Endothelial cell of umbilical vein (primary cell): ENCODE measurements around the gene MDFIC. TPM values are rescaled to one million over a fixed set of nuclear protein-coding genes. Genes with fewer than 3 reads are reported as not detected.

Experiments used
- BruUV-seq: library from RNA; stranded (reverse); fragments of 400-500 nt; replicated peaks from 2 replicates; lab custom pipeline; 2021; lab: Mats Ljungman, UMichigan
- CTCF ChIA-PET: fragments of 300-600, 350-600 bp; sonication (Branson Sonifier 250); formaldehyde crosslinking; loops from one replicate; lab custom pipeline; 2021; ENCODE audit warnings: antibody characterized with exemption, inconsistent platforms; lab: Charles Lee
- POLR2A ChIA-PET: fragments of 300-600, 350-600 bp; sonication (Branson Sonifier 250); formaldehyde crosslinking; loops from one replicate; lab custom pipeline; 2021; ENCODE audit warnings: antibody characterized with exemption, inconsistent platforms; lab: Charles Lee
- DNase-seq: peaks from one replicate; pipeline ENCODE4 v3.0.0-alpha.2; 2011; ENCODE audit warnings: low read depth, low spot score
- FAIRE-seq: peaks from 2 replicates; lab custom pipeline; 2011; peaks lifted over from hg19 to GRCh38; lab: Jason Lieb, UNC
- H2AFZ ChIP-seq: 2 replicates; pipeline ENCODE4 v1.6.0; 2012; ENCODE audit warnings: low read depth, low read length, control low read depth, inconsistent platforms
- H3K27ac ChIP-seq: 2 replicates; pipeline ENCODE4 v1.5.1; 2011; ENCODE audit warnings: low read depth, mild to moderate bottlenecking, control low read depth, low read length, moderate library complexity; ENCODE audit not compliant: insufficient read depth
- H3K27me3 ChIP-seq, 2 experiments: 2 replicates each; pipeline versions ENCODE4 v1.6.0 to v1.6.1; 2011; ENCODE audit warnings: low read length in 2 of 2, mixed read lengths in 1 of 2; ENCODE audit not compliant: control insufficient read depth in 2 of 2, insufficient read depth in 2 of 2
- H3K36me3 ChIP-seq, 2 experiments: 2 replicates in 1 of 2; 3 replicates in 1 of 2; pipeline ENCODE4 v1.5.1; 2011; ENCODE audit warnings: low read length in 2 of 2, mild to moderate bottlenecking in 1 of 2, moderate library complexity in 1 of 2; ENCODE audit not compliant: control insufficient read depth in 2 of 2, insufficient read depth in 2 of 2; ENCODE audit errors: extremely low read depth in 1 of 2
- H3K4me1 ChIP-seq: 3 replicates; pipeline ENCODE4 v1.5.1; 2011; ENCODE audit warnings: mild to moderate bottlenecking, low read length; ENCODE audit not compliant: control insufficient read depth, insufficient read depth; ENCODE audit errors: extremely low read depth
- H3K4me2 ChIP-seq: 2 replicates; pipeline ENCODE4 v1.6.1; 2011; ENCODE audit warnings: low read length, control low read depth, mixed read lengths; ENCODE audit not compliant: insufficient read depth
- H3K4me3 ChIP-seq, 3 experiments: fragments of 200-600 bp in 1 of 3; sonication (generic), shearing (Covaris generic) in 1 of 3; replicated peaks in 1 of 3; 2 replicates each; pipeline ENCODE4 v1.5.1; 2011 to 2016; ENCODE audit warnings: control low read depth in 3 of 3, low read length in 3 of 3, mild to moderate bottlenecking in 2 of 3, inconsistent platforms in 1 of 3, low read depth in 1 of 3, moderate library complexity in 1 of 3; ENCODE audit not compliant: insufficient read depth in 1 of 3
- H3K79me2 ChIP-seq: 2 replicates; pipeline ENCODE4 v1.6.0; 2012; ENCODE audit warnings: low read length, inconsistent platforms; ENCODE audit not compliant: control insufficient read depth, insufficient read depth
- H3K9ac ChIP-seq: replicated peaks from 2 replicates; pipeline ENCODE3; 2011; ENCODE audit warnings: low read length, control low read depth; ENCODE audit not compliant: insufficient read depth; ENCODE audit errors: extremely low read depth
- H3K9me1 ChIP-seq: replicated peaks from 3 replicates; pipeline ENCODE4 v1.6.0; 2011; ENCODE audit warnings: mild to moderate bottlenecking, low read length; ENCODE audit not compliant: control insufficient read depth, insufficient read depth; ENCODE audit errors: extremely low read depth
- H3K9me3 ChIP-seq: replicated peaks from 2 replicates; pipeline ENCODE4 v1.5.1; 2012; ENCODE audit warnings: low read length, inconsistent platforms; ENCODE audit not compliant: control insufficient read depth, insufficient read depth
- H4K20me1 ChIP-seq: replicated peaks from 2 replicates; pipeline ENCODE3; 2011; ENCODE audit warnings: mild to moderate bottlenecking, low read length; ENCODE audit not compliant: control insufficient read depth, insufficient read depth; ENCODE audit errors: extremely low read depth
- EZH2 ChIP-seq: IDR thresholded peaks from 2 replicates; pipeline ENCODE4 v1.6.1; 2012; ENCODE audit warnings: borderline replicate concordance, low read depth, mild to moderate bottlenecking, moderate library complexity, low read length, inconsistent platforms; ENCODE audit not compliant: severe bottlenecking
- FOS ChIP-seq: IDR thresholded peaks from 2 replicates; pipeline ENCODE4 v1.6.1; 2011; ENCODE audit warnings: mild to moderate bottlenecking, low read length, moderate library complexity, borderline replicate concordance; ENCODE audit not compliant: insufficient read depth
- GATA2 ChIP-seq: IDR thresholded peaks from 2 replicates; pipeline ENCODE4 v1.7.0; 2011; ENCODE audit warnings: low read depth, mild to moderate bottlenecking, moderate library complexity, mixed read lengths, low read length; ENCODE audit not compliant: insufficient read length, insufficient read depth
- JUN ChIP-seq: IDR thresholded peaks from 2 replicates; pipeline ENCODE4 v1.6.1; 2011; ENCODE audit warnings: borderline replicate concordance, low read depth; ENCODE audit not compliant: insufficient read length, insufficient read depth
- MYC ChIP-seq: IDR thresholded peaks from one replicate; pipeline ENCODE4 v1.6.1; 2011; ENCODE audit warnings: mild to moderate bottlenecking, low read depth, low read length
- POLR2A ChIP-seq: IDR thresholded peaks from 2 replicates; pipeline ENCODE4 v1.6.1; 2012; ENCODE audit warnings: low read depth, mild to moderate bottlenecking, control low read depth, low read length
- POLR2AphosphoS5 ChIP-seq: IDR thresholded peaks from 2 replicates; pipeline ENCODE4 v1.6.1; 2012; ENCODE audit warnings: low read depth, mild to moderate bottlenecking, control low read depth, low read length, moderate library complexity; ENCODE audit not compliant: insufficient read depth
- dilution Hi-C: fragments of 300-500 bp; cut with MboI; formaldehyde crosslinking; loops from one replicate; pipeline ENCODE4 v1.15.0; 2019; ENCODE audit warnings: low sequenced_read_pairs; ENCODE audit not compliant: extremely low pct_ligation_motif_present
- intact Hi-C: fragments of 100-400 bp; cut with micrococcal nuclease; formaldehyde crosslinking; loops from one replicate; pipeline ENCODE4 v1.10.0; 2022
- polyA plus RNA-seq, 4 experiments: library from polyadenylated mRNA; depleted of rRNA in 3 of 4; stranded (reverse) in 3 of 4; unstranded in 1 of 4; fragments of >200 nt; gene quantifications; 2 replicates each; pipeline versions ENCODE4 v1.2.1 to v1.2.3, GENCODE V29; 2011 to 2012; ENCODE audit warnings: missing spikeins in 1 of 4
- total RNA-seq: library from RNA; stranded (reverse); gene quantifications from 2 replicates; pipeline ENCODE4 v1.2.3, GENCODE V29; 2021
- TF ChIP-seq, protein P1 (sequence below): IDR thresholded peaks from 2 replicates; pipeline ENCODE4 v1.6.1; 2011; ENCODE audit not compliant: insufficient read depth, insufficient read length
- TF ChIP-seq, protein P2 (sequence below), 2 donors: IDR thresholded peaks; 1 replicate in 1 of 2; 2 replicates in 1 of 2; pipeline ENCODE4 v1.5.1; 2011; ENCODE audit warnings: low read length in 2 of 2, mild to moderate bottlenecking in 2 of 2, moderate library complexity in 2 of 2, control low read depth in 1 of 2, inconsistent platforms in 1 of 2, low read depth in 1 of 2; ENCODE audit not compliant: insufficient read depth in 1 of 2; ENCODE audit errors: extremely low read depth in 1 of 2

MDFIC gene
- total and polyA plus RNA-seq, 2 donors (not counting 3 experiments of a cell fraction or from before 2014, with no cell fraction given), result 6.5 to 14.2 TPM

DNA sequence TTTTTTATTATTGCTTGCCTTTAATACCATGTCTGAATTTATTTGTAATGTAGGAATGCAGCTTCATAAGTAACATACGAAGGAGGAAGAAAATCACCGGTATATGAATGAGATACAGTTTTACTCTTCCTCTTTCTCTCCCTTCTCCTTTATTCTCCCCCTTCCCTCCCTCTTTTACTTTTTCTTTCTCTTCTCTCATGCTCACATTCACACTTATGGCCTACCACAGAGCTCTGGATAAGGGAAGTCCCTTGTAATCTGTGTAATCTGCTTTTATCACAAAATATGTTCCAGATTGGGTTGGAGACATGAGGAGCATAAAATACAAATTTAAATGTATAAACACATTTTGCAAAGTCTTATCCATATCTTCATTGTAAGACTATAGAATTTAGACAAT is 59.4 kb downstream of the MDFIC start:
- Histone ChIP-seq H3K9me3 (no peaks in the 10 kb centered on the region), H3K79me2 (no peaks in the 10 kb centered on the region), H3K4me2 (no peak overlapping the region), H3K36me3 (no peaks in the 10 kb centered on the region), H3K4me1 (peaks cover 6% of the 10 kb centered on the region), H3K9me1 (no peaks in the 10 kb centered on the region), H4K20me1 (no peaks in the 10 kb centered on the region), H3K9ac (no peak overlapping the region), H2AFZ (no peak overlapping the region), H3K4me3 (no peak overlapping the region), H3K27ac (no peak overlapping the region), H3K27me3 (no peaks in the 10 kb centered on the region)
- FAIRE-seq (no peak), DNase-seq (no peak)
- intact Hi-C loops, result no loop called here
- ChIA-PET CTCF (no interaction called here), POLR2A (no interaction called here)
- dilution Hi-C loops, result no loop called here
- TF ChIP-seq EZH2 (no peak), FOS (no peak), JUN (no peak), POLR2A (no peak), POLR2AphosphoS5 (no peak), GATA2 (no peak), MYC (no peak)
- TF ChIP-seq, protein P1, sequence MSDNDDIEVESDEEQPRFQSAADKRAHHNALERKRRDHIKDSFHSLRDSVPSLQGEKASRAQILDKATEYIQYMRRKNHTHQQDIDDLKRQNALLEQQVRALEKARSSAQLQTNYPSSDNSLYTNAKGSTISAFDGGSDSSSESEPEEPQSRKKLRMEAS, result no peak
- TF ChIP-seq, protein P2, sequence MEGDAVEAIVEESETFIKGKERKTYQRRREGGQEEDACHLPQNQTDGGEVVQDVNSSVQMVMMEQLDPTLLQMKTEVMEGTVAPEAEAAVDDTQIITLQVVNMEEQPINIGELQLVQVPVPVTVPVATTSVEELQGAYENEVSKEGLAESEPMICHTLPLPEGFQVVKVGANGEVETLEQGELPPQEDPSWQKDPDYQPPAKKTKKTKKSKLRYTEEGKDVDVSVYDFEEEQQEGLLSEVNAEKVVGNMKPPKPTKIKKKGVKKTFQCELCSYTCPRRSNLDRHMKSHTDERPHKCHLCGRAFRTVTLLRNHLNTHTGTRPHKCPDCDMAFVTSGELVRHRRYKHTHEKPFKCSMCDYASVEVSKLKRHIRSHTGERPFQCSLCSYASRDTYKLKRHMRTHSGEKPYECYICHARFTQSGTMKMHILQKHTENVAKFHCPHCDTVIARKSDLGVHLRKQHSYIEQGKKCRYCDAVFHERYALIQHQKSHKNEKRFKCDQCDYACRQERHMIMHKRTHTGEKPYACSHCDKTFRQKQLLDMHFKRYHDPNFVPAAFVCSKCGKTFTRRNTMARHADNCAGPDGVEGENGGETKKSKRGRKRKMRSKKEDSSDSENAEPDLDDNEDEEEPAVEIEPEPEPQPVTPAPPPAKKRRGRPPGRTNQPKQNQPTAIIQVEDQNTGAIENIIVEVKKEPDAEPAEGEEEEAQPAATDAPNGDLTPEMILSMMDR (IDR thresholded peaks at IDR 0.05; ENCODE audit: extremely low read depth in 1 of 2, insufficient read depth in 1 of 2, low read depth in 1 of 2, low read length in 2 of 2), result no peak
- no TSS peak for BruUV-seq
